HEK293T (cell line): ENCODE measurements around the gene HBA1.
"Not testable (repeated sequence)": the region's sequence is repeated elsewhere in the genome, so short reads cannot be mapped to it uniquely, and the experiment has no call there.

Experiments used
- CTCF ChIA-PET: fragments of 350-600 bp; formaldehyde crosslinking; extraction: SDS; loops from one replicate; lab custom pipeline; 2021; ENCODE audit warnings: antibody characterized with exemption, inconsistent platforms; lab: Yijun Ruan, JAX
- POLR2A ChIA-PET: fragments of 350-600 bp; formaldehyde crosslinking; extraction: SDS; loops from one replicate; lab custom pipeline; 2020; ENCODE audit warnings: antibody characterized with exemption, inconsistent platforms; lab: Yijun Ruan, JAX
- DNase-seq: peaks from one replicate; pipeline ENCODE4 v3.0.0; 2012; ENCODE audit warnings: mixed read lengths; ENCODE audit errors: extremely low spot score
- ARNT ChIP-seq: fragments of 450-650 bp; IDR thresholded peaks from 2 replicates; pipeline ENCODE4 v1.6.1; 2017; ENCODE audit warnings: mild to moderate bottlenecking
- BHLHE40 ChIP-seq: fragments of 450-650 bp; IDR thresholded peaks from 2 replicates; pipeline ENCODE4 v1.6.1; 2016; ENCODE audit warnings: mild to moderate bottlenecking, moderate library complexity, borderline replicate concordance
- CTBP1 ChIP-seq: fragments of 450-650 bp; IDR thresholded peaks from 2 replicates; pipeline ENCODE4 v1.6.1; 2016; ENCODE audit warnings: borderline replicate concordance
- ELF4 ChIP-seq: fragments of 450-650 bp; IDR thresholded peaks from 2 replicates; pipeline ENCODE4 v1.6.1; 2017; ENCODE audit warnings: antibody characterized with exemption
- FOXA1 ChIP-seq: fragments of 450-650 bp; IDR thresholded peaks from 2 replicates; pipeline ENCODE4 v1.6.1; 2016; ENCODE audit warnings: mild to moderate bottlenecking
- FOXK2 ChIP-seq: fragments of 450-650 bp; IDR thresholded peaks from 2 replicates; pipeline ENCODE4 v1.6.1; 2016; ENCODE audit warnings: mild to moderate bottlenecking
- FOXM1 ChIP-seq: fragments of 450-650 bp; IDR thresholded peaks from 2 replicates; pipeline ENCODE4 v1.6.1; 2017; ENCODE audit warnings: mild to moderate bottlenecking, borderline replicate concordance
- HDGF ChIP-seq: fragments of 450-650 bp; IDR thresholded peaks from 2 replicates; pipeline ENCODE4 v1.6.1; 2017; ENCODE audit warnings: antibody characterized with exemption, borderline replicate concordance
- L3MBTL2 ChIP-seq: fragments of 450-650 bp; conservative IDR thresholded peaks from 2 replicates; pipeline ENCODE4 v1.6.1; 2016; ENCODE audit warnings: mild to moderate bottlenecking
- LEF1 ChIP-seq: fragments of 450-650 bp; IDR thresholded peaks from 2 replicates; pipeline ENCODE4 v1.6.1; 2017; ENCODE audit warnings: mild to moderate bottlenecking, borderline replicate concordance
- NFRKB ChIP-seq: fragments of 450-650 bp; IDR thresholded peaks from 2 replicates; pipeline ENCODE4 v1.6.1; 2016; ENCODE audit warnings: mild to moderate bottlenecking, moderate library complexity
- PKNOX1 ChIP-seq: fragments of 450-650 bp; IDR thresholded peaks from 2 replicates; pipeline ENCODE4 v1.6.1; 2016
- SP1 ChIP-seq: fragments of 450-650 bp; IDR thresholded peaks from 2 replicates; pipeline ENCODE4 v1.6.1; 2017
- SUZ12 ChIP-seq: fragments of 450-650 bp; IDR thresholded peaks from 2 replicates; pipeline ENCODE4 v1.6.1; 2016; ENCODE audit warnings: mild to moderate bottlenecking
- TARDBP ChIP-seq: fragments of 450-650 bp; IDR thresholded peaks from 2 replicates; pipeline ENCODE4 v1.6.1; 2016
- ZNF384 ChIP-seq: fragments of 450-650 bp; IDR thresholded peaks from 2 replicates; pipeline ENCODE4 v1.6.1; 2016

Gene HBA1

GRCh38 chr16:170788-171187, 5.7 kb upstream of the HBA1 start:
- DNase-seq: no peak
- ChIA-PET POLR2A (interaction anchor here (1.2 to 1.4 kb wide), 2 partner anchors 9 to 12 kb away, joined by 3 to 5 read pairs; no protein-coding TSS in a partner anchor), CTCF (interaction anchor here (0.6 to 0.7 kb wide), 2 partner anchors 63 to 91 kb away, joined by 3 to 5 read pairs; no protein-coding TSS in a partner anchor)
- no peak for TF ChIP-seq FOXK2
- TF ChIP-seq BHLHE40: no peak
- no peak for TF ChIP-seq PKNOX1
- TF ChIP-seq ARNT: no peak
- TF ChIP-seq FOXA1: no peak
- TF ChIP-seq CTBP1: no peak
- no peak for TF ChIP-seq ZNF384
- no peak for TF ChIP-seq SP1

GRCh38 chr16:172374-172941, 4.0 kb upstream of the HBA1 start, which contains the start of gene HBA2:
TSS of gene HBA2 (plus strand) at chr16:172876. CDS start at chr16:172913, 37 bp downstream.
- DNase-seq, POLR2A ChIA-PET, CTCF ChIA-PET: not testable (repeated sequence)

GRCh38 chr16:173211-173854, 3.1 kb upstream of the HBA1 start:
- POLR2A ChIA-PET, DNase-seq, CTCF ChIA-PET: not testable (repeated sequence)

- POLR2A ChIA-PET, CTCF ChIA-PET, DNase-seq: not testable (repeated sequence)
Measured at GRCh38 chr16:173928-174769, 2.3 kb upstream of the HBA1 start.

- ChIA-PET POLR2A (no interaction called here), CTCF (no interaction called here)
- DNase-seq: no peak
- no peak for TF ChIP-seq CTBP1
- no peak for TF ChIP-seq ELF4
- no peak for TF ChIP-seq TARDBP
- TF ChIP-seq FOXA1: no peak
- no peak for TF ChIP-seq LEF1
- no peak for TF ChIP-seq SP1
- no peak for TF ChIP-seq FOXM1
- no peak for TF ChIP-seq PKNOX1
- no peak for TF ChIP-seq SUZ12
- TF ChIP-seq FOXK2: no peak
Measured at GRCh38 chr16:175011-175949, 1.2 kb upstream of the HBA1 start.

GRCh38 chr16:176006-176405, 474 bp upstream of the HBA1 start:
- POLR2A ChIA-PET, DNase-seq, CTCF ChIA-PET: not testable (repeated sequence)

GRCh38 chr16:177394-177822, 928 bp downstream of the HBA1 start:
- TF ChIP-seq SP1: no peak
- TF ChIP-seq TARDBP: no peak
- no peak for TF ChIP-seq NFRKB
- TF ChIP-seq FOXM1: no peak
- TF ChIP-seq BHLHE40: no peak
- no peak for TF ChIP-seq ELF4
- TF ChIP-seq CTBP1: no peak
- no peak for TF ChIP-seq FOXK2
- TF ChIP-seq ARNT: no peak
- no peak for TF ChIP-seq LEF1
- TF ChIP-seq SUZ12: no peak
- no peak for TF ChIP-seq FOXA1
- TF ChIP-seq HDGF: no peak
- TF ChIP-seq PKNOX1: no peak
- no peak for TF ChIP-seq ZNF384
- TF ChIP-seq L3MBTL2: no peak
- no peak for DNase-seq
- POLR2A ChIA-PET: no interaction called here

More at GRCh38 chr16:177394-177822, 928 bp downstream of the HBA1 start:
- CTCF ChIA-PET: no interaction called here
